ENCODE results near the gene LRMDA.

The LRMDA gene

DNA sequence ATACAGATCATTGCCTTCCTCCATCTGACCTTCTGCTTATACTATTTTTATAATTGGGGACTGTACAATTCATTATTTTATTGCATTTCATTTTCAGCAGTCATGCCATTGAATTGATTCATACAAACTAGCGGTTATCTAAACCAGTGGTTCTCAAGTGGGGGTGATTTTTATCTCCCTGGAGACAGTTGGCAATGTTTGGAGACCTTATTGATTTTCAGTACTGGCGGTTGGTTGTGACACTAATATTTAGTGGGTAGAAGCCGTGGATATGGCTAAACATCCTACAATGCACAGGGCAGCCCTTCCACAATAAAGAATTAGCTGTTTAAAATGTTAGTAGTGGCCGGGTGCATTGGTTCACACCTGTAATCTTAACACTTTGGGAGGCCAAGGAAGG is 765.9 kb downstream of the LRMDA start:
- no peak for DNase-seq

DNA sequence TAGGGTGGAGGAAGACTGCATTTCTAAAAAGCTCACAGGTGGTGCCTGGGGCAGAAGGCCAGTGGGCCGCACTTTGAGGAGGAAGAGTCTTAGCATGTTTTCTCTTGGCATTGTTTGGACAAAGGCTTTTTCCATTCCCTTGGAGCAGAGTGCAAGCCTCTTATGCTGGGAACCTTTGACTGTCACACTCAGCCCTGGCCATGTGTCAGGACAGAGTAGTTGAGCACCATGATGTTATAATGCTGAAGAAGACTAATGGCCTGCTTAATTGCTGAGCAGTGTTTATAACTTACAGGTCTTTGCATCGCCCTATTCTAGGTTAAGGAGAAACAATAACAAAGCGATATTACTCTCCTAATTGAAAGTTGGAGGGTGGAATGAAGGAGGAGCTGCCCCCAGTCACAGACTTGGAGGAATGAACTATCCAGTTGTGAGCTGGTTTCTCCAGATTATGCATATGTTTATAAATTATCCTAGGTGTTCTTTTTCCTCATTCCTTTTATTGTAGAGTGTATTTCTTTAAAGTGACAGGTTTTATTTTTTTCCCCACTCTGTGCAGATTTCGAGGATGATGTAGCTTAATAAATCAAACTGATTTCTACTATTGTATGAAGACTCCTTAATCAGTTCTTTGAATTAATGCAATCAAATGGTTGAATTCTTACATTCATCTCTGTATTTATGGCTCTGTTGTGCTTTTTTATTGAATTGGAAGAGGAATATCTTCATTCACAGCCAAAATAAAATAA is 767.0 kb downstream of the LRMDA start:
- DNase-seq = no peak

DNA sequence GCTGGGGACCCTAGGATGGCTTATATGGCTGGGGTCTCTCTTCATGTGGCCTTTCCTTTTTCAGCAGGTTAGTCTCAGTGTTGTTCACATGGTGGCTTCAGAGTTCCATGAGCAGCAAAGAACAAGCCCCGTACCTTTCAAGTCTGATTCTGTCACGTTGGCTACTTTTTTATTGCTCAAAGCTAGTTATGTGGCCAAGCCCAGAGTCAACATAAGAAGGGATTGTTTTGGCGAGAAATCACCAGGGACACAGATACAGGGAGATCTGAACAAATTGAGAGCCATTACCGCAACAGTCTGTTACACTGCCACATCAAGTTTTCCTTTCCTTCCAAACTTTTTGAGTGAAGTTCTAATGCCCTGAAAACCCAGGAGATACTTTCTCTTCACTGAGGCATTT is 770.5 kb downstream of the LRMDA start:
- DNase-seq = no peak

DNA sequence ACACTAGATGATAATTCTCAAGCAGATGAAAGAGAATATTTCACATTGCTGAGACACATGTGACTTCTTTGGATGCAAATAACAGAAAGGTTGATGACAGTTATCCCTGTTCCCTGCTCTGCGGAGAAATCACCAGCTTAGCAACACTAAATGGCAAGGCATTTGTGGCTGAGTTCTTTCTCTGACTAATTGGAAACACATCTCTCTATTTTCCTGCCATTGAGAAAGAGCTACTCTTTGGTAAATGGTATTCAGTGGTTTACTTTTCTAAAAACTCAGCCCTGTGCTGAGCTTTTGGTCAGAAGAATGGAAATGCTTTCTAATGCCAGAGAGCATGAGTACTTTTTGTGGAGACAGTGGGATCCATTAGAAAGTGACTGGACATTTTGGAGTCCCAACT is 771.4 kb downstream of the LRMDA start:
- no peak for DNase-seq

DNA sequence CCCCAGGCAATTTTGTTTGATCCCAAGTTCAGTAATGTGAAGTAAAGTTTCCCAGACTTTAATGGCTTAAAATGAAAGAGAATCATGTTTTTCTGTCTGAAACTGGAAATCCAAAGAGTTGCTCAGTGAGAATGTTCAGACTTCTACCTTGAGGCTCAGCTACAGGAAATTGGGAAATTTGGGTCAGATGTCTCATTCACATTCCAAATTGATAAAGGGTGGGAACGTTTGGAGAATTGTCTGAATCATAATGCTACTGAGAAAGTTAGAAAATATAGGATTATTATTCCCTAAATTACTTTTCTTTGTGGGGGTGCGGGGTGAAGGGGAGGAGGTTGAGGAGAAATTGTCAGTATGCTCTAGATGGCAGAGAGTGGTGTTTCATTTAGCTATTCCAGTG is 773.9 kb downstream of the LRMDA start:
- DNase-seq = no peak

DNA sequence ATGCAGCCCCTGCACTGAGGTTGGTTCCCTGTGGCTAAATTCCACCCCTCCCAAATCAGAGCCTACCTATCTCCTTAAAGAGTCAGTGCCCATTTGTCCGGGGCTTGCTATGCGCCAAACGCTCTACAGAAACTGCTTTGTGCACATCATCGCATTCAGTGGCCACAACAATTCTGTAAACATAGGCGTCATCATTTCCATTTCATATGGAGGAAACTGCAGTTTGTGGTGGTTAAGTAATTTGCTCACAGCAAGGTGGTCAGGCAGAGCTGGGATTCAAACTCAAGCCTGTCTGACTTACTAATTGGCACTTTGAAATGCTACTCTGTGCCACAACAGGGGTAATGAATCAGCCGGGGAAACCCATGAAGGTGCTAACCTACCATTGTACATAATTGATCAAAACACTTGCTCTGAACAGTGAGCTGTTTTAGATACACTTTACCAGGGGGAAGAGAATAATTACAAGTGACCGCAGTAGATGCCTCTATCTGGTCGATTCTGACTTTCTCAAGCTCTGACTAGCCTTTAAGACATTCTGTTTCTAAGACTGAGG is 775.5 kb downstream of the LRMDA start:
- DNase-seq = no peak

DNA sequence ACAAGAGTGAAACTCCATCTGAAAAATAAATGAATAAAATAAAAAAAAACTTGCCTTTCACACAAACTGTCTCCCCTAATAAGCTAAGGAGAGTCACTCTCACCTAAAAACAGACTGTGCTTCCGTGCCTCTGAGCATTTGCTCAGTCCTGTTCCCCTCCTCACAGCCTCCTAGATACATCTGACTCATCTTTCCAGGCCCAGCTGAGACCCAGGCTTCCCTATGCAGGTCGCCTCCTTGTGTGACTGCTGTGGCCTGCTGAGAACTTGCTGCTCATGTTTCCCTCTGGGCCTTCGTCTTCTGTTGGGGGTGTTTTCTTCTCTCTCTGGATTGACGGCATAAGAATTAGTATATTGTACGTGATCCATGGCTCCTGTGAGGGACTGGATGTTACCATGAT is 777.7 kb downstream of the LRMDA start:
- no peak for DNase-seq

DNA sequence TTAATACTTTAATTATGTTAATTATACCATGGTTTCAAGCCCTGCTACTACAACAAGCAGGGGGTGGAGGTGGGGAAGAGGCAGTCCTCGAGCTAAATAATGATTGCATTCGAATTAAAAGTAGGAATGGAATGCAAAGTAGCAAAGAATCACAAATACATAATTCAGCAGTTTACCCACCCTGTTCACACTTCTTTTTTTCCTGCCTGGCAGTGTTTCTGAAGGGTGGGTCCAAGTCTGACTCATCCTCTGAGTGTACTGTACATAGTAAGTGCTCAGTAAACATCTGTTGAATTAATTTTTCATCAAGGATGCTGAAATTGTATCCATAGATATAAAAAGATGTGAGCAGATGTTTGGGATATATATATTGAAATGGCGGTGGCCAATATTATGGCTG is 778.8 kb downstream of the LRMDA start:
- no peak for DNase-seq

DNA sequence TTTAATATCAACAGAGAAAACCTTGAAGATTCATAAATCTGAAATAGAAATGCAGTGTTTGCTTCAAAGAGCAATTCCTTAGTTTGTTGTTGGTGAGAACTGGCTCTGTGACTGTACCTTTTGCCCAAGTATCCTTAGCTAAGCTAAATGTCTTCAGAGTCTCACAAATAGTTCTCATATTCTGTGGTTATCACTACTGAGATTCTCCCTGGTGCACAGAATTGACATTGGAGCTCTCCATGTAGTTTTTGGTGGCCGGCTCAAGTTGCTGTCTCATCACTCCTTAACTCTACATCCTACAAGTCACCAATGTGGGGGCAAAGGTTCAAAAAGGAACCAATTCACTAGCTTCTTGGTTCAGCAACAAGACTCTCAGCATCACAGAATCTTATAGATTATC is 780.3 kb downstream of the LRMDA start:
- no peak for DNase-seq

DNA sequence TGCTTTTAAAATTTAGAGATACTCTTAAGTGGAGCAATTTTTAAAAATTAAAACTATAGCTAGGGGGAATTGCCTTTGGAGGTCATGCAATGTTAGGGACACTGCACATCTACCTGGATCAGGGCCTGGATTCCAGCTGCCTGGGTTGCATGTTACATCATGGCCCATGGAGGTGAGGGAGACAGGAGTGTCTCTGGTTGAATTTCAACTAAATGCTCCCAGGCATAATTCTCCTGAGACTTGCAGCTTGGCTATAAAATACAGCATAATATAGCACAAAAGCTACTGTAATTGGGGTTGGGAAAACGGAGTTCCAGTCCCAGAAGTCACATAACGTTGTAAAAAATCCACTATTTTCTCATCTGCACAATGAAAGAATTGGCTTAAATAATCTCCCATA is 782.5 kb downstream of the LRMDA start:
- no peak for DNase-seq

DNA sequence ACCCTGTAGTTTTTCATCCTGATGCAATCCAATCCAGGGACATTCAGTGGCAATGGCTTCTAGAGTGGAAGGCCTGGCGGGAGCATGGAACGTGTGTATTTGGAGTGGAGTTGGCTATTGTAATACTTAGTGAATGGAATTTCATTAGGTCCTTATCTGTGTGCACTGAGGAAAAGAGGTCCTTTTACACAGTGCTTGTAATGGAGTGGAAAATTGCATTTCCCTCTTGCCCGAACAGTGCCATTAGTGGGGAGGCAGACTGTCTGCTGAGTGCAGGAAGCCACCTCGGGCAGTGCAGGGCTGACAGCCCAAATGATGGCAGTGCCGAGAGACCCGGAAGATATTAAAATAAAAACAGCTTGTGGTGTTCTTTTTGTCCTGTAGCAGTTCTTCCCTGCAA is 786.6 kb downstream of the LRMDA start:
- DNase-seq = no peak

DNA sequence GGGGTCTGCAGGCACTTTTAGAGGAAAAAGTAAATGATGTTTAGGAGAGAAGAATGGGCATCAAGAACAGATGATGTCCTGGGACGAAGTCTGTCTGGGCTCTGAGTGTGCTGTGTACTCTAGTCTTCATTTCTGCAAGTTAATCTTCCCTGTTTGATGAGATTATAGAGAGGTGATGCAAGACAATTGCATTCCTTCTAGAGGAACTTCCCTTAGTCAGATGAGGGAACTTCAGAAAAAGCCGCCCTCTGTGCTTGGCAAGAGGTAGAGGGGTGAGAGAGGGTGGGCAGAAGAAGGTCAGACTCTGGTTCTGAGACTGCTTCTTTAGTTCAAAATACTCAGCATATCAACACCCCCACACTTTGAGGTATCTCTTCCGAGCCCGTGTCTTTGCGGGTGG is 797.9 kb downstream of the LRMDA start:
- no peak for DNase-seq

DNA sequence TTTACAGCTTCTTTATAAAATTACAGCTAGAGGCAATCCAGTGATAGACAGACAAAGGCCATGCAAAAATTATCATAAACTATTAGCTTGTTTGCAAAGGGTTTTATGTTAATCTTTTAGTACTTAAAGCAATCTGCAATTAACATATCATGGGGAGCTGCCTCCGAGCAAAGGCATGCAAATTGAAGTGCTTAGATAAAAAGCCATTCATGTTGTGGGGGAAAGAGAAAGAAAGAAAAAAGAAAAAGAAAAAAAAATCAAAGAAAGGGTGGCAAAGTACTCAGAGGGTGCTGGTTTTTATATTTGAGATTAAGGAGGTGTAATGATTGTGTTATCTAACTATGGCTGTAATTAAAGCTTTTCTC is 799.5 kb downstream of the LRMDA start:
- no peak for DNase-seq

DNA sequence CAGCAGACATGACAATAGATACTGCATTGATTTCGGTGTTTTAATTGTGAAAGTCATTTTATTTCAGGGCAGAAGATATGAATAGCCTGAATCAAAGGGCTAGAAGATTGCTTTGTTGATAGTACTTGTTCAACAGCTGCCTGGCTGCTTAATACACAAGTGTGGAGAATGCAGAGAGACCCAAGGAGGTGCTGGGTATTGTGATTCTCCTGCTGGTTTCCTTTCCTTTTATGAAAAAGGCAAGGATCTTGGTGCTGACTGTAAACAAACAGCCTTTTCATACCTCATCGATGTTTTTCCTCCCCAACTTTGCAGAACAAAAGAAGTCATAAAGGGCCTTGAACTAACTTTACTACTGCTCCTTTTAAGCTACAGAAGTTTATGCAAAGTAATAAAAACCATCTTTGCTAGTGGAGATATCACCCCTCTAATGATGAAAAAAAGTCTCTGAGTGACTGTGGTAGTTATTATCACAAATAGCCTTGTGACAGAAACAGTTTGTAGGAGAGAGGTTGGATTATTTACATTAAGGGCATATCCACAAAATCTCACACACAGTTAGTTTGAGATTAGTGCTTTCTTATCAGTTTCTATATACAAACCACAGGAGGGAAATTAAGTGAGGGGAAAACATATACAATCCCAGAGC is 800.0 kb downstream of the LRMDA start:
- DNase-seq = no peak

DNA sequence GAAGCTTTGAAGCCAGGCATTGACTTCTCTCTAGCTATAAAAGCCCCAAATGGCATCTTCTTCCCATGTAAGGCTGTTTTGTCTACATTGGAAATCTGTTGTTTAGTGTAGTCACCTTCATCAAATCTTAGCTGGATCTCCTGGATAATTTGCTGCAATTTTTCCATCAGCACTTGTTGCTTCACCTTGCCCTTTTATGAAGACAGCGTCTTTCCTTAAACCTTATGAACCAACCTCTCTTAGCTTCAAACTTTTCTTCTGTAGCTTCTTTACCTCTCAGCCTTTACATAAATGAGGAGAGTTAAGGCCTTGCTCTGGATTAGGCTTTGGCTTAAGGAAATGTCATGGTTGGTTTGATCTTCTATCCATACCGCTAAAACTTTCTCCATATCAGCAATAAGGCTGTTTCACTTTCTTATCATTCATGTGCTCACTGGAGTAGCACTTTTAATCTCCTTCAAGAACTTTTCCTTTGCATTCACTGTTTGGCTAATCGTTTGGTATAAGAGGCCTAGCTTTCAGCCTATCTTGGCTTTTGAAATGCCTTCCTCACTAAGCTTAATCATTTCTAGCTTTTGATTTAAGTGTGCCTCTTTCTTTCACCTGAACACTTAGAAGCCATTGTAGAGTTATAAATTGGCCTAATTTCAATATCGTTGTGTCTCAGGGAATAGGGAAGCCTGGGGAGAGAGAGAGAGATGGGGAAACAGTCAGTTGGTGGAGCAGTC is 803.2 kb downstream of the LRMDA start:
- DNase-seq = no peak

DNA sequence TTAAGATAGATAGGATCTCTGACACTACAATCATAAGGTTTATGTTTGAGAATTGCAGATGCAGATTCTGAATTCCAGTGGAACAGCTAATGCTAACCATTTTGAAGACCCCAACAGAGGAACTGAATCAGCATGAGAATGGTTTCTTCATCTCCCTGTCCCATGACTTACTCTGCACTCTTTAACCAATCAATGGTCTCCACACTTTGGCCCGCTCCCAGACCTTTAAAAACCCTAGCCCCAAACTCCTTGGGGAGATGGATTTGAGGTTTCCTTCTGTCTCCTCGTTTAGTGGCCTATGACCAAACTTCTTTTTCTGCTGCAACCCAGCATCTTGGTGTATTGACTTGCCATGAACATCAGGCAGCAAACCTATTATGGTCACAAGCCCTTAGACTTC is 804.9 kb downstream of the LRMDA start:
- no peak for DNase-seq

DNA sequence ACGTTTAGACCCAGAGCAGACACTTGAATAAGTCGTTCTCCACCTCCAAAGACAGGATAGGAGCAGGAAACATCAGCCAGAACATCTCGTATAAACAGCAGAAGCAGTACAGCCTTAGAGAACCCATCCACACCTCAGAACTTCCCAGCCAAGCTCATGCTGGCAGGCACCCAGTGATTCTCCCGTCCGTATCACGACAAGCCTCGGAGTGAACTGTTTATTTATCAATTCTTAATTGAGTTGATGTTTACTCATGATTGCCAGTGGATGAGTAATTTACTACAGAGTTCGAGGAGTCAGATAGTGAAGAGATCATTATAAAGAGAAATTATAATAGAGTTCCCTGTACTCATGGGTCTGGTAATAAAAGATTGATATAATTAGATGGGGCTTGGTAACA is 811.5 kb downstream of the LRMDA start:
- no peak for DNase-seq

DNA sequence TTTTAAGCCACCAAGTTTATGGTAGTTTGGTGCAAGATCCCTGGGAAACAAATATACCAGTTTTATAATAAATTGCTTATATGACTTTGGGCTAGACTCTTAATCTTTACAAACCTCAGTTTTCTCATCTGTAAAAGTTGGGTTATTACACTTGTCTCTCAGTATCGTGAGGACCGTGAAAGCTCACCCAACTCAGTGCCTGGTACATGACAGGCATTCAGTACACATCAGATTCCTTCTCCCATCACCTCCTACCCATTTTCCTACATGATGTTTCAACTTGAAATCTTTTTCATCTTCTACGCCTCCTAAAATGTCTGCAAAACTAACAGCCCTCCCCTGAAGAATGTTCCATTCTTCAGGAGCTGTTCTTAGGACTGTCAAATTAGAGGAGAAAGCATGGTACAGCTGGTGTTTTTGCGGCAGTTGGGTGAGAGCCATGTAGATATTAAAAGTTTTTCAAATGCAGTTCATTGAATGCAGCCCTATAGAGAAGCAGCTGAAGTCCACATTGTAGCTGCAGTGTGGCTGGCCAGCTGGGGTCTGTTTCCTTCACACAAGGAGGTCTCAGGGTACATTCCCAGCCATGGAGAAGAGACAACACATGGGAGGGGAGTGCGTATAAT is 812.8 kb downstream of the LRMDA start:
- no peak for DNase-seq

DNA sequence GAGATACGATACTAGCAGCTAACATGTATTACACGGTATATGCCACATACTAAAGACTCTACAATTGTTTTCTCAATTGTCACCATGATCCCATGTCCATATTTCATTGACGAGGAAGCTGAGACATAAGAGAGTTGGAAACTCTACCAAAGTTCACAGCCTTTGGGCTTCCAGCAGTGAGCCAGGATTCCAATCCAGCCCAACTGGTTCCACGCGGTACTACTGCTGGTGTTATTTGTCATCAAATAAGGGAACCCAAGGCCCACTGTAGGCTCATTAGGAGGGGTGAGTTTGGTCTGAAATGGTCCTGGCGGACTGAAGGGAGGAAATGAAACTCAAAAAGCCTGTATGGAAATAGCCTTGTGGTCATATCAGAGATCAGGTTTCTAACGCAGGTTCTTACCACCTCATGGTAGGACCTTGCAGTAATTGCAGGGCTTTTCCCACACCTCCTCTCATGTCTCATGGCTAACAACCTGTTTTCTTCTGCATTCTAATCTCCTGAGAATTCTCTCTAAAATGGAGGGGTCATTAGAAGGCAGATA is 814.6 kb downstream of the LRMDA start:
- DNase-seq = no peak

DNA sequence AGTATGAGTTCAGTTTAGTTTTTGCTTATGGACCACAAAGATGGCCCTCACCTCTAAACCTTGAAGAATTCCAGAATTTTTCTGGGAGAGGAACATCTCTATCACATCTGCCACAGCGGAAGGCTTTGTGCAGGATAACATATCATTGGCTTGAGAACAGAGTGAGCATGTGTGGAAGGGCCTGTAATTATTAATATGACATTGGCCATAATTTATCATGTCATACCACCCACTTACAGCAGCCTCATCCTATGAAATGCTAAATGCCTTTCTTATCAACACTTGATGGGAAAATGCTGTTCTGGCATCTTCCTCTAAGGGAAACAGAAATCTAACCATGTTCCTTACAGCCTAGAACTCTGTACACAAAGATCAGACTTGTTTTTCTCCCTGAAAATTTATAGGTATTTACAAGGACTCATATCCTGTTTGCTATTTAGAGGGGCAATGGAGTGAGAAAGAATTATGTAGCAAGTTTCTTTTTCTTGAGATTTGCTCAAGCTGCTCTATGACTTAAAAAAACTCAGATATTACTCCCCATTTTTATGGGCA is 817.3 kb downstream of the LRMDA start:
- no peak for DNase-seq

DNA sequence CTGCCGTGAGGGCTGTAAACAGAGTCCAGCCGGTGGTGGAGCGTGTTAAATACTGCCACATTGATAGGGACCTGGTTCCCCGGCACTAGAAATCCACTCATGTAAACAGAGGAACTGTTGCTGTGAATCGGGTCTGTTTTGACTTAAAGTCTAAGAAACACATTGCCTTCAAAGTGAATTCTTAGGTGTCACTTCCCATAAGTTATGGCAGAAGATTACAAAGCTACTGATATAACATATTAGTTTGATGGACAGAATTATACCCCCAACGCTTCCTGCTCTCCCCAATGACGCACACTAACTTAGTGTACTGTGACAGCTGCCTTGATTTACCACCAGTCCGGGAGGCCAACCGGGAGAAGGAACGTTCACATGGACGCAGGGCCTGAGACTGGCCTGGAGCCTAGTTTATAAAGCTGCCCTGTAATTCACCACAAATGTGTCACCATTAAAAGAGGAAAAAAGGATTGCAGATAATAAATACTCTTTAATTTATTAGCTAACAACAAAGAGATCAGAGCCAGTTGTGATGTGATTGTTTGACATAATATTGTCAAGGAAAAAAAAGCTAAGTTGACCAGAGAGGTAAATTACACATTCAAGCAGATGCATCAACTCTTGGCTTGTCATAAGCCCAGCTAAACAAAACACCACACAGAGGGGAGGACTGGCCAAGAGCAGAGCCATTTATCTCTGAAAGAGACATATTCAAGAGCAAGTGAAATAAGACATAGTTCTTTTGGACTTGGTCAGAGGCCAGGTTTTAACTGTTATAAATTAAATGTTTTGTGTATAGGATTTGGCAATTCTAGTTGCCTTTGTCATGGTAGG is 820.6 kb downstream of the LRMDA start:
- no peak for DNase-seq

DNA sequence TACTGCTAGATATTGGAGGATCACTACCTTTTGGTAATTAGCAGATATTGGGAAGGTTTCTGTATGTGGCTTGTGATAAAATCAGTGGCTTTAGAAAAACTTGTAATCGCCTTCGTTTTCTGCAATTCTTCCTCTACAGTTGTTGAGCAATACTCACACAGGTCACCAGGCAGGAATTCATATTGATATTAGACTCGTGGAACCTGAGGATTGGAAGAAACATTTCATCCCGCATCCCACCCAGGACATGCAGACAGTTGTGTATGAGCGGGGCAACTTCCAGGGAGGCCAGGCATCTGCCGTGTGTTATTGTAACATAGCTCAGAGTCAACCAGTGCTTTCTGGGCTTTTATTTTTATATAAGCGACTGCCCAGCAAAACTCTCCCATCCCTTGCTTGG is 821.3 kb downstream of the LRMDA start:
- DNase-seq = no peak

Measured in activated CD8-positive, alpha-beta memory T cell treated with anti-CD3 and anti-CD28 coated beads for 24 hours (primary cell).